Epithelial cell of proximal tubule (primary cell): ENCODE data around the gene CPNE4. TPM values are rescaled to one million over a fixed set of nuclear protein-coding genes. Genes with fewer than 3 reads are reported as not detected.
A peak's percentile ranks its signal among the peaks of the same experiment; 100 is the strongest.

Source experiments
- DNase-seq: peaks from one replicate; pipeline ENCODE4 v3.0.0-alpha.2; 2011; ENCODE audit warnings: low read depth
- H3K4me3 ChIP-seq: 2 replicates; pipeline ENCODE4 v1.5.1; 2011; ENCODE audit warnings: low read depth, mild to moderate bottlenecking, low read length
- CTCF ChIP-seq: conservative IDR thresholded peaks from 2 replicates; pipeline ENCODE4 v1.5.1; 2012; ENCODE audit warnings: low read depth, mild to moderate bottlenecking, low read length
- total RNA-seq: library from RNA; depleted of rRNA; stranded (reverse); fragments of >200 nt; gene quantifications from 2 replicates; pipeline ENCODE4 v1.2.3, GENCODE V29; 2015

CPNE4 gene
- total RNA-seq, 1 donor from 2014 or later: 4.1 TPM

GRCh38 chr3:131797776-131798175 is 237.0 kb downstream of the CPNE4 start:
- DNase-seq: no peak
- no peak overlapping the region for H3K4me3 ChIP-seq
- TF ChIP-seq CTCF: no peak

DNA sequence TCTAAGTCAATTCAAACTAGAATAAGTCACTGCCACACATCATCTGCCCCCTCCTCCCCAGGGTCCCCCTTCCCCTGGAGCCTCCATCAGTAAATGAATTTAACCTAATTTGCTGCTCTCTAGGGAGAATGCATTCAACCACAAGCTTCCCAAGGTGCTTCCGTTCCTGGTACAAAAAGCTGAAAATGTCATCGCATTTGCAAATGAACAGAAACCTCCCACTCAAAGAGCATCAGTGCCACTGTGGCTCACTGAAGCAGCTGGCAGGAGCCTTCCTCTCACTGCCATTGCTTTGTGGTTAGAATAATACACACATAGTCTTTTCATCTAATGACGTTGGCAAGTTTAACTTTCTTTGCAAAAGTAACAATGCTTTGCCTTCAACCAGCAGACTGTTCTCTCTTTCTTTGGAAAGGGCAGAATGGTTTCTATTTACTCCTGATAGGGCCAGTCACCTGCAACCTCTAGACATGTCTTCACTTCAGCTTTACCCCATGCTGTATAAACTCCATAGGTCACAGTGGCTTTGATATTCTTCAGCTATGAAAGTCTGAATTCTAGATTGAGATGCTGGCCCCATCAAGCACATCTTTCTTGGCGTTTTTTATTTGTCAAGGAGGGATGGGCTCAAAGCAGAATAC is 238.1 kb downstream of the CPNE4 start:
- no peak for TF ChIP-seq CTCF
- no peak overlapping the region for H3K4me3 ChIP-seq
- DNase-seq: no peak

DNA sequence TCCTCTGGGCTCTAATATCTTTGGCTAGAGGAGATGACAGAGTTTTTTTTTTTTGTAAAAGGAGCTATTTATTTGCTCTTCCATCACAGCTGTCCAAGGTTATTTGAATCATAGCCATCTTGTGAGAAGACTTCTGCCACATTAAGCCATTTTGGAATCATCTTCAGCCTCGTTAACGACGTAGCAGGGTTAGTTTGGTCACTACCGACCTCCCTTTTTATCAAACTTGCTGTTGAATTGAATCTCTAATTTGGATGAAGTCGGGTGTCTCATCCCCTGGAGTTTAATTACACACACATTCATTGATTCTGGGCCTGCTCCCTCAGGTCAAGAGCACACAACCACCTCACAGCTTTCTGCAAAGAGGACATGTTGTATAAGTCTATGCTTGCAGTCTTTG is 238.7 kb downstream of the CPNE4 start:
- TF ChIP-seq CTCF: no peak
- no peak overlapping the region for H3K4me3 ChIP-seq
- DNase-seq: no peak

DNA sequence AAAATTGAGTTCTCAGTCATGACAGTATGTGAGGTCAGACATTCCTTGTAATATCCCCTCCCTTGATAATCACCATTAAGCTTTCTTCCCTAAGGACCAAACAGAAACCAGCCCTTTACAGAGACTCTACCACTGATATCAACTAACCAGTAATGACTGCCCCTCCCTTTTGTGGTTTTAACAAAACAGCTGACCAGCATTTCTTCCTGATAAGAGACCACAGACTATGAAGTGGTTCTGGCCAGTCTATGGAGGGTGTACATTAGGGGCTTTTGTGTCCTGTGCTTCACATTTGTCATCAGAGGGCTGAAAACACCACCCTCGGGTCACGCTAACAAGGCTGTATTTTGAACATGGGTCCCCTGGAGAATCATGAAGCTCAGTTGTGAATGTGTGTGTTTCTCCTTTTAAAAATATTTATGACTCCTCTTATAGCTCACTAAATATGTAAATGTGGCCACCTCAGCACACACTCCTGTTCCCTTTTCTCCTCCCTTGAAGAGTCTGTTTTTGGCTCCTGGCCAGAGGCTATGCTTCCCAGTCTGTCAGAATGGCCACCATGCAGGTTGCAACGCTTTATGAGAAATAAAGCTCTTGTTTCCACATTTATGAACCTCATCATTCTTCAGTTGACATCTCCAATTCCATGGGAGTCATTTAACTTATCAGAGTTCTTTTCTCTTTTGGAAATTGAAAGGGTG is 239.3 kb downstream of the CPNE4 start:
- no peak for TF ChIP-seq CTCF
- H3K4me3 ChIP-seq: no peak overlapping the region
- no peak for DNase-seq

- DNase-seq: peak; percentile 23
- TF ChIP-seq CTCF: peak; percentile 91
- H3K4me3 ChIP-seq: no peak overlapping the region
Measured at GRCh38 chr3:131794766-131795388, 239.9 kb downstream of the CPNE4 start.

GRCh38 chr3:131793870-131794269 is 240.9 kb downstream of the CPNE4 start:
- no peak overlapping the region for H3K4me3 ChIP-seq
- DNase-seq: no peak
- no peak for TF ChIP-seq CTCF
